Lower leg skin (tissue), 4 donors: ENCODE results near the gene TFEB. TPM values are rescaled to one million over a fixed set of nuclear protein-coding genes. Genes with fewer than 3 reads are reported as not detected.
A peak's percentile ranks its signal among the peaks of the same experiment; 100 is the strongest.

Experiments used
- DNase-seq, 2 donors: peaks; one replicate each; pipeline ENCODE4 v3.0.0-alpha.2; 2019; ENCODE audit warnings: low spot score in 2 of 2
- H3K4me3 ChIP-seq: fragments of 200-600 bp; sonication (generic); 2 replicates; pipeline ENCODE4 v1.5.1; 2017; ENCODE audit warnings: mild to moderate bottlenecking, low read depth; ENCODE audit not compliant: poor library complexity, severe bottlenecking
- CTCF ChIP-seq, 3 donors: fragments of 450-650 bp; IDR thresholded peaks; one replicate each; pipeline ENCODE4 v1.5.1; 2016; ENCODE audit warnings: antibody characterized with exemption in 3 of 3, mild to moderate bottlenecking in 3 of 3, moderate library complexity in 2 of 3
- POLR2A ChIP-seq, 2 donors: fragments of 450-650 bp; IDR thresholded peaks; one replicate each; pipeline ENCODE4 v1.6.1; 2016 to 2017; ENCODE audit warnings: antibody characterized with exemption in 2 of 2, mild to moderate bottlenecking in 1 of 2, moderate library complexity in 1 of 2
- WGBS, 2 donors: methylation state at CpG; one replicate each; pipeline ENCODE4 v1.1.5; 2018; 5-methylcytosine and 5-hydroxymethylcytosine counted together
- intact Hi-C: fragments of 100-400 bp; cut with DNase I; formaldehyde crosslinking; loops from one replicate; pipeline ENCODE4 v1.15.0; 2023; ENCODE audit warnings: low total_unique reads
- total RNA-seq, 4 donors: library from RNA; depleted of rRNA; stranded (reverse); fragments of >200 nt; gene quantifications; one replicate each; pipeline ENCODE4 v1.1.0, GENCODE V29; 2016

The TFEB gene
- total RNA-seq, 4 donors from 2014 or later = 20.2 to 38.3 (median 26.0) TPM

- 72% methylated on average over 19 of the region's 19 CpGs for WGBS, 2 donors
- no peak for TF ChIP-seq POLR2A (IDR thresholded peaks at IDR 0.05)
- no peak for TF ChIP-seq CTCF (IDR thresholded peaks at IDR 0.05)
- DNase-seq = no peak
- no peak overlapping the region for H3K4me3 ChIP-seq
- intact Hi-C loops = no loop called here
Measured at GRCh38 chr6:41728073-41728936, 7.1 kb downstream of the TFEB start.

- no peak for TF ChIP-seq CTCF (IDR thresholded peaks at IDR 0.05)
- no peak for TF ChIP-seq POLR2A (IDR thresholded peaks at IDR 0.05)
- intact Hi-C loops = no loop called here
- DNase-seq = no peak
- no peak overlapping the region for H3K4me3 ChIP-seq
- WGBS, 2 donors = 82 to 84% methylated on average over 3 of the region's 3 CpGs
Measured at GRCh38 chr6:41727705-41728072, 7.7 kb downstream of the TFEB start.

- WGBS, 2 donors = 66 to 72% methylated on average over 7 of the region's 7 CpGs
Measured at GRCh38 chr6:41726876-41727275, 8.5 kb downstream of the TFEB start.

GRCh38 chr6:41724586-41725501 is 10.6 kb downstream of the TFEB start:
- no peak for DNase-seq
- TF ChIP-seq POLR2A (IDR thresholded peaks at IDR 0.05) (no peak), CTCF (IDR thresholded peaks at IDR 0.05) (no peak)
- intact Hi-C loops = no loop called here
- H3K4me3 ChIP-seq = no peak overlapping the region
- 80 to 84% methylated on average over 13 of the region's 13 CpGs for whole genome bisulfite sequencing, 2 donors

More at GRCh38 chr6:41726876-41727275, 8.5 kb downstream of the TFEB start:
- DNase-seq = peak in 1 of 2 donors; percentile 79
- no peak overlapping the region for H3K4me3 ChIP-seq
- intact Hi-C loops = no loop called here
- TF ChIP-seq CTCF (IDR thresholded peaks at IDR 0.05) (no peak), POLR2A (IDR thresholded peaks at IDR 0.05) (no peak)

GRCh38 chr6:41724228-41724580 is 11.2 kb downstream of the TFEB start:
- WGBS, 2 donors = 70 to 73% methylated on average over 7 of the region's 7 CpGs
- H3K4me3 ChIP-seq = no peak overlapping the region
- TF ChIP-seq POLR2A (IDR thresholded peaks at IDR 0.05) (no peak), CTCF (IDR thresholded peaks at IDR 0.05) (no peak)
- intact Hi-C loops = no loop called here
- no peak for DNase-seq
